Glutamatergic neuron (in vitro differentiated cells): Measurements from ENCODE around the gene ELAC1. TPM values are rescaled to one million over a fixed set of nuclear protein-coding genes. Genes with fewer than 3 reads are reported as not detected.

Experiments used
- DNase-seq: peaks from one replicate; pipeline ENCODE4 v3.0.0; 2022
- H3K27ac Mint-ChIP-seq: one replicate; pipeline ENCODE4 v1.8.0; 2020; ENCODE audit warnings: mild to moderate bottlenecking, mixed read lengths, inconsistent platforms; ENCODE audit not compliant: unreplicated experiment
- H3K27me3 Mint-ChIP-seq: one replicate; pipeline ENCODE4 v1.8.0; 2020; ENCODE audit warnings: mild to moderate bottlenecking, moderate library complexity, mixed read lengths, inconsistent platforms; ENCODE audit not compliant: unreplicated experiment
- H3K36me3 Mint-ChIP-seq: one replicate; pipeline ENCODE4 v1.8.0; 2020; ENCODE audit warnings: mild to moderate bottlenecking, mixed read lengths, inconsistent platforms; ENCODE audit not compliant: unreplicated experiment
- H3K4me1 Mint-ChIP-seq: one replicate; pipeline ENCODE4 v1.8.0; 2020; ENCODE audit warnings: mild to moderate bottlenecking, low read depth, mixed read lengths, inconsistent platforms; ENCODE audit not compliant: unreplicated experiment
- H3K4me3 Mint-ChIP-seq: one replicate; pipeline ENCODE4 v1.8.0; 2020; ENCODE audit warnings: mild to moderate bottlenecking, mixed read lengths, inconsistent platforms; ENCODE audit not compliant: unreplicated experiment
- H3K9me3 Mint-ChIP-seq: one replicate; pipeline ENCODE4 v1.8.0; 2020; ENCODE audit warnings: mild to moderate bottlenecking, moderate library complexity, mixed read lengths, inconsistent platforms; ENCODE audit not compliant: unreplicated experiment
- CTCF ChIP-seq: fragments of 200-600 bp; sonication (generic); IDR thresholded peaks from one replicate; pipeline ENCODE4 v1.5.0; 2021; ENCODE audit not compliant: partially characterized antibody, unreplicated experiment
- total RNA-seq: library from RNA; stranded (reverse); fragmentation: NEBNext Ultra II Directional; extraction: Animal tissue kit (Norgen Biotek cat#: 25700); gene quantifications from one replicate; pipeline ENCODE4 v1.2.1, GENCODE V29; 2021; ENCODE audit not compliant: unreplicated experiment

The ELAC1 gene
- total RNA-seq, 1 donor from 2014 or later = 9.2 TPM

- H3K27ac Mint-ChIP-seq = no peak overlapping the region
- no peak for TF ChIP-seq CTCF
- H3K9me3 Mint-ChIP-seq = peaks cover 13% of the 10 kb centered on the region
- peaks cover 32% of the 10 kb centered on the region for H3K4me1 Mint-ChIP-seq
- peaks cover 10% of the 10 kb centered on the region for H3K27me3 Mint-ChIP-seq
- peak overlapping the region; percentile 100 for H3K4me3 Mint-ChIP-seq
- H3K36me3 Mint-ChIP-seq = no peaks in the 10 kb centered on the region
- DNase-seq = no peak
These were observed 64.4 kb downstream of the ELAC1 start for GRCh38 chr18:51032193-51032592.

- TF ChIP-seq CTCF = no peak
- no peak overlapping the region for H3K27ac Mint-ChIP-seq
- no peaks in the 10 kb centered on the region for H3K36me3 Mint-ChIP-seq
- no peak overlapping the region for H3K4me3 Mint-ChIP-seq
- H3K4me1 Mint-ChIP-seq = peaks cover 25% of the 10 kb centered on the region
- H3K27me3 Mint-ChIP-seq = no peaks in the 10 kb centered on the region
- H3K9me3 Mint-ChIP-seq = peaks cover 4% of the 10 kb centered on the region
- DNase-seq = no peak
These were observed 69.4 kb downstream of the ELAC1 start for GRCh38 chr18:51037230-51037629.

Other genes starting within 250 kb of the ELAC1 start
- gene MRO, start 148.0 kb upstream of the ELAC1 start, total RNA-seq = not detected
- 41.9 TPM for gene ME2, start 88.9 kb upstream of the ELAC1 start, total RNA-seq
- 121 TPM for gene SMAD4, start 62.2 kb downstream of the ELAC1 start, total RNA-seq
- gene MEX3C, start 229.6 kb downstream of the ELAC1 start, total RNA-seq = 81.3 TPM